Bronchial smooth muscle cell (primary cell): ENCODE results near the gene SNRPD2. TPM values are rescaled to one million over a fixed set of nuclear protein-coding genes. Genes with fewer than 3 reads are reported as not detected.

Experiments used
- total RNA-seq: library from RNA; depleted of rRNA; stranded (reverse); fragments of >200 nt; gene quantifications from 2 replicates; pipeline ENCODE4 v1.2.1, GENCODE V29; 2014

The SNRPD2 gene
- 843 and 916 TPM in 2 replicates for total RNA-seq

DNA sequence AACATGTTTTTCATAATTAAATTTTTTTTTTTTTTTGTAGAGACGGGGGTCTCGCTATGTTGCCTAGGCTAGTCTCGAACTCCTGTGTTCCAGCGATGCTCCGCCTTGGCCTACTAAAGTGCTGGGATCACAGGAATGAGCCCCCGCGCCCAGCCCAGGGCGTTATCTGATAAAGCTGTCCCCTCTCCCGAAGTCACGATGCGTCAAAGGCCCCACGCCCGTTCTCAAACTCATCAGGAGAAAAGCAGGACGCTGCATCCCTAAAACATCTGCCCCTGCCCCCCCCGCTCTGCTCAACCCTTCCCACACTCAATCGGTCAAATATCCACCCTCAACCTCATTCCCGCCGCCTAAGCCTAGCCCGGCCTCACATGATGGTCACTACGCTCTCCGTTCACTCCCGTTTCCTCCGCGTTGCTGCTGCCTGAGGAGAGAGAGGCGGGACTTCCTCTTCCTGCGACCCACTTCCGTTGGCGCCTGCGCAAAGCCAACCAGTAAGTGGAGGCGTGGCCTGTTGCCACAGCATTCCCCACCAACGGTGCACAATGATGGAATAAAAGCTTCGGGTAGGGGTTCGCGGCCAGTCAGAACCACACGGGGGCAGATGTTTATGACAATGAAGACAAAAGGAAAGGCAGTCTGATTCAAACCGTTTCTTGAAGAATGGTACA, at the start of gene SNRPD2:
Gene SNRPD2, minus strand, starts transcription at position 438 of the 671 bp plus-strand sequence. Its CDS starts 65 bp downstream, at position 373.

GRCh38 chr19:45733160-45733810, 41.5 kb upstream of the SNRPD2 start, which contains the start of gene MEIOSIN:
MEIOSIN (plus strand) TSS chr19:45733439; CDS start chr19:45735377, 1,938 bp downstream.

DNA sequence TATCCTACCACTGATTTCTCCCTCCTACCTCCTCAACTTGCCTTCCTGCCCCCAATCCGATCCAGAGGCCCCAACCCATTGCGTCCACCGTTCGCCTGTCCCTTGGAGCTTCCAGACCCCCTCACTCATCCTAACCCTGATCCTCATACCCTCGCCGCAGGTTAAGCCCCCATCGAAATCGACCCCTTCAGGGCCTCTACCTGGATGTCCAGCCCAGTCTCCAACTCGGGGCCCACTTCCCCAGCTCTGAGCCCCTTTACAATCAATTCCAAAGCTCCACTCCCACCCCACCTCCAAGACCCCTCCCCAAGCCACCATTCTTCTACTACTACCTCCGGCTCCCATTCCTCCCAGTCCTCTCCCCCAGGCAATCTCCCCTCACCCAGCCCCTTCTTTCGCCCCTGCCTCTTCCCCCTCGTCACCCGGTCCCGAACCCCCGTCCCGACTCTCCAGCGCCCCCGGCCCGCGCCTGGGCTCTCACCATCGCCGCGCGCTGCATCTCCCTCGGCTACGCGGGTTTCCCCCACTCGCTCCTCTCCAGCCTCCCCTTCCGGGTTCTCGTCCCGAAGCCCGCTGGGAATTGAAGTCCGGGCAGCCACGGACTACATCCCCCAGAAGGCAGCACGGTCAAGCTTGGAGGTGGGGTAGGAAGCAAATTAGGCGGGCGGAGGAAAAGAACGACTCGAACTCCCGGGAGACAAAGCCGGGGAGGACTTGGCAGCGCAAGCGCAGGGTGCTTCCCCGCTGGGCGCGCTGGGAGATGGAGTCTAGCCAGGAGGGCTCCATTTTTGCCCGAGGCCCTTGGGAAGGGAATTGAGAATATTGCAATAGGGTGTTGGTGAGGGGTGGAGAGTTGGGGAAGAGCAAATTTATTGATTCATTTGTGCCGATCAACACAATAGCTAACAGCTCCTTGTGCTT, 38.9 kb upstream of the SNRPD2 start, which contains the start of gene FBXO46:
Gene FBXO46, minus strand, starts transcription at position 529 of the 921 bp plus-strand sequence. CDS start 17,401 bp downstream, outside the sequence.

GRCh38 chr19:45692187-45693105, 693 bp upstream of the SNRPD2 start, which contains the start of gene QPCTL:
QPCTL (plus strand) TSS chr19:45692666; CDS start chr19:45692704, 38 bp downstream.

DNA sequence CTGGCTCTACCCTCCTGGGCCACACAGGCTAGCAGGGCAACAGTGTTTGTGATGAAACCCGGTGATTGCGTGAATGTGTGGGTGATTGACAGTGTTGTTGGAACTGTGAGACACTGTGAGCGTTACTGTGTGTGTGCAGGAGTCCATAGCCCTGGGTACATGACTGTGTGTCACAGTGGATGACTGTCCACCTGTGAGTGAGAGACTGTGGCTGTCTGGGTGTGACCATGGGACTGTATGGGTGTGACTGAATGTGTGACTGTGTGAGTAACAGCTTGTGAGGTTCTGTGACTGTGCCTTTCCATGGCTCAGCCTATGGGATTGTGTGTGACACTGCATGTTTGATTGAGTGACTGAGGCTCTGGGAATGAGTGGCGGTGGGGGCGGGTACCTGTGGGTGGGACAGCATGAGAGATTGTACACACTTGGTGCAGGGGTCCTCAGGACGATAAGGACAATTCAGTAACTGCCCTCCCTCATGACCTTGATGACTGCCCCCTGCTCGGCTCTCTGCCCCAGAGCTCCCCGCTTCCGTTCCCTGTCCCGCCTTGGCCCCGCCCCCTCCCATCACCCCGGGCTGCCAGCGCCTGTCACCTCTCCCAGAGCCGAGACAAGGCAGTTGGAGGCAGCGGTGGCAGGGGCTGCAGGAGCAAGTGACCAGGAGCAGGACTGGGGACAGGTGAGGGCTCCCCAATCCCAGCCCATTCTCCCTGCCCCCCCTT, 24.0 kb downstream of the SNRPD2 start, which contains the start of gene GIPR:
Gene GIPR, plus strand, starts transcription at position 602 of the 722 bp plus-strand sequence. CDS start 1,300 bp downstream, outside the sequence.

GRCh38 chr19:45638930-45639729, 52.6 kb downstream of the SNRPD2 start, which contains the start of gene EML2:
EML2 (minus strand) TSS chr19:45639397; CDS start chr19:45639376, 21 bp downstream.

Other genes starting within 250 kb of the SNRPD2 start
- gene FOSB, start 224.0 kb downstream of the SNRPD2 start, total RNA-seq: 0.79 and 1.1 TPM in 2 replicates
- 8.5 and 12.1 TPM in 2 replicates for gene RTN2, start 194.9 kb downstream of the SNRPD2 start, total RNA-seq
- gene PPM1N, start 193.5 kb downstream of the SNRPD2 start, total RNA-seq: 5.5 and 7.5 TPM in 2 replicates
- gene VASP, start 184.5 kb downstream of the SNRPD2 start, total RNA-seq: 18.9 and 32.5 TPM in 2 replicates
- gene OPA3, start 107.2 kb downstream of the SNRPD2 start, total RNA-seq: 2.7 and 3.5 TPM in 2 replicates
- under 0.01 TPM in 1 of 2 replicates, not detected in the other for gene GPR4, start 89.7 kb downstream of the SNRPD2 start, total RNA-seq
- 31.2 and 48.1 TPM in 2 replicates for gene EML2, start 52.6 kb downstream of the SNRPD2 start, total RNA-seq
- 0.09 and 0.16 TPM in 2 replicates for gene GIPR, start 23.7 kb downstream of the SNRPD2 start, total RNA-seq
- 1.6 and 5.8 TPM in 2 replicates for gene QPCTL, start 713 bp upstream of the SNRPD2 start, total RNA-seq
- 2.4 and 2.6 TPM in 2 replicates for gene FBXO46, start 38.9 kb upstream of the SNRPD2 start, total RNA-seq
- gene MEIOSIN, start 41.5 kb upstream of the SNRPD2 start, total RNA-seq: not detected in 2 replicates
- 6.7 and 7.4 TPM in 2 replicates for gene SIX5, start 77.3 kb upstream of the SNRPD2 start, total RNA-seq
- 51.5 and 57.4 TPM in 2 replicates for gene DMPK, start 90.5 kb upstream of the SNRPD2 start, total RNA-seq
- gene DMWD, start 100.9 kb upstream of the SNRPD2 start, total RNA-seq: 16.7 and 21.2 TPM in 2 replicates
- gene RSPH6A, start 123.4 kb upstream of the SNRPD2 start, total RNA-seq: 0.09 and 0.16 TPM in 2 replicates
- 27.0 and 36.0 TPM in 2 replicates for gene SYMPK, start 171.2 kb upstream of the SNRPD2 start, total RNA-seq
- not detected in 2 replicates for gene FOXA3, start 172.4 kb upstream of the SNRPD2 start, total RNA-seq
- 17.8 and 18.1 TPM in 2 replicates for gene IRF2BP1, start 194.2 kb upstream of the SNRPD2 start, total RNA-seq
- 0.69 and 0.79 TPM in 2 replicates for gene MYPOP, start 210.7 kb upstream of the SNRPD2 start, total RNA-seq
- gene NANOS2, start 222.8 kb upstream of the SNRPD2 start, total RNA-seq: not detected in 2 replicates